Measurements from ENCODE around the gene TTC28.
A peak's percentile ranks its signal among the peaks of the same experiment; 100 is the strongest.

TTC28 gene

GRCh38 chr22:28576162-28576561, 103.5 kb downstream of the TTC28 start:
- Histone ChIP-seq H3K4me1 (ENCODE audit: control insufficient read depth, insufficient read depth, low read length) (no peaks in the 10 kb centered on the region), H3K36me3 (ENCODE audit: control insufficient read depth in 2 of 2, insufficient read depth in 1 of 2, low read length in 2 of 2) (no peaks in the 10 kb centered on the region), H3K27ac (ENCODE audit: extremely low read depth, low read depth, low read length) (no peak overlapping the region), H3K4me3 (ENCODE audit: low read depth, low read length) (no peak overlapping the region), H3K9me3 (ENCODE audit: control insufficient read depth, insufficient read depth, low read depth, low read length) (no peaks in the 10 kb centered on the region)
- CTCF ChIA-PET, result interaction anchor here (0.6 kb wide), 1 partner anchor 31 kb away, joined by 3 read pairs; no protein-coding TSS in a partner anchor
- TF ChIP-seq ZNF423 (tag by site-specific recombination; IDR thresholded peaks at IDR 0.05), result no peak
- no peak for TF ChIP-seq ZBTB7A (tag by site-specific recombination; IDR thresholded peaks at IDR 0.05; ENCODE audit: low read depth)
- TF ChIP-seq ZNF692 (tag by site-specific recombination; IDR thresholded peaks at IDR 0.05), result no peak
- no peak for TF ChIP-seq KLF16 (tag by site-specific recombination; IDR thresholded peaks at IDR 0.05)
- no peak for TF ChIP-seq ZEB2 (tag by site-specific recombination; IDR thresholded peaks at IDR 0.05)
- no peak for TF ChIP-seq ZNF580 (tag by site-specific recombination; IDR thresholded peaks at IDR 0.05)
- no peak for TF ChIP-seq ZNF830 (tag by site-specific recombination; IDR thresholded peaks at IDR 0.05; ENCODE audit: low read depth)
- no peak for TF ChIP-seq ZNF488 (tag by site-specific recombination; IDR thresholded peaks at IDR 0.05)
- TF ChIP-seq ZNF747 (tag by site-specific recombination; IDR thresholded peaks at IDR 0.05), result no peak
- TF ChIP-seq ZNF48 (tag by site-specific recombination; IDR thresholded peaks at IDR 0.05), result no peak
- POLR2A ChIA-PET, result no interaction called here

GRCh38 chr22:28574159-28574788, 105.4 kb downstream of the TTC28 start:
- ChIA-PET POLR2A (no interaction called here), CTCF (interaction anchor here (0.6 to 1.4 kb wide), 2 partner anchors 132 to 523 kb away, joined by 3 to 4 read pairs; no protein-coding TSS in a partner anchor)
- H3K9me3 ChIP-seq (ENCODE audit: control insufficient read depth, insufficient read depth, low read depth, low read length), result no peaks in the 10 kb centered on the region
- no peak overlapping the region for H3K27ac ChIP-seq (ENCODE audit: extremely low read depth, low read depth, low read length)
- H3K4me1 ChIP-seq (ENCODE audit: control insufficient read depth, insufficient read depth, low read length), result no peaks in the 10 kb centered on the region
- no peaks in the 10 kb centered on the region for H3K36me3 ChIP-seq (ENCODE audit: control insufficient read depth in 2 of 2, insufficient read depth in 1 of 2, low read length in 2 of 2)
- no peak overlapping the region for H3K4me3 ChIP-seq (ENCODE audit: low read depth, low read length)
- TF ChIP-seq ZNF146 (tag by site-specific recombination; IDR thresholded peaks at IDR 0.05), result peak; percentile 87
- no peak for TF ChIP-seq KLF1 (tag by site-specific recombination; IDR thresholded peaks at IDR 0.05)
- TF ChIP-seq ZNF202 (tag by site-specific recombination; IDR thresholded peaks at IDR 0.05; ENCODE audit: borderline replicate concordance), result no peak
- TF ChIP-seq ZBTB1 (tag by site-specific recombination; IDR thresholded peaks at IDR 0.05), result no peak
- peak; percentile 69 for TF ChIP-seq ZSCAN4 (tag by site-specific recombination; IDR thresholded peaks at IDR 0.05)
- TF ChIP-seq BCL6B (tag by site-specific recombination; IDR thresholded peaks at IDR 0.05), result no peak
- TF ChIP-seq ZNF488 (tag by site-specific recombination; IDR thresholded peaks at IDR 0.05), result no peak
- TF ChIP-seq ATF2 (tag by site-specific recombination; IDR thresholded peaks at IDR 0.05; ENCODE audit: low read depth), result no peak
- no peak for TF ChIP-seq ZNF658 (tag by site-specific recombination; IDR thresholded peaks at IDR 0.05)
- no peak for TF ChIP-seq ZNF112 (tag by site-specific recombination; IDR thresholded peaks at IDR 0.05)
- no peak for TF ChIP-seq BCL11A (tag by site-specific recombination; IDR thresholded peaks at IDR 0.05; ENCODE audit: low read depth)

Data from HEK293 (cell line).